ENCODE data around the gene RERE. TPM values are rescaled to one million over a fixed set of nuclear protein-coding genes. Genes with fewer than 3 reads are reported as not detected.

RERE gene
- total and polyA plus RNA-seq, 2 donors (not counting 3 experiments of a cell fraction or from before 2014, with no cell fraction given) = 14.1 to 113 TPM

DNA sequence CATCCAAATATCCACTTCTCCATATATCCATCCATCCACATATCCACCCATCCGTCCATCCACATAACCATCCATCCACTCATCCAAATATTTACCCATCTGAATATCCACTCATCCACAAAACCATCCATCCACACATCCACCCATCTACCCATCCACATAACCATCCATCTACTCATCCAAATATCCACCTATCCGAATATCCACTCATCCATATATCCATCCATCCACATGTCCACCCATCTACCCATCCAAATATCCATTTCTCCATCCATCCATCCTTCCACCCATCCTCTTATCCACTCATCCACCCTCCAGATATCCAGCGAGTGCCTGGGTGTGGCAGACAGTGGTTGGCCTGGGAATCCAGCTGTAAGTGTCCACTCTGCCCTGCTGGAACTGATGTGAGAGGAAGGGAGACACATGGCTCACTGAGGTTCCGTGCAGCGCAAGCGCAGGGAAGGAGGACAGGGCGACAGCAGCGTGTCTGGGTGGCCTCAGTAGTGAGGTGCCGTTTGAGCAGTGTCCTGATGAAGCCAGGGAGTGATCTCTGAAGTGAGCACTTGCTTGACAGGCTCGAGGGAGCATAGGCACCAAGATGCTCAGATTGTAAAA is 472.4 kb downstream of the RERE start:
- H3K4me2 ChIP-seq (ENCODE audit: insufficient read depth, low read length) = no peak overlapping the region
- no peaks in the 10 kb centered on the region for H3K79me2 ChIP-seq (ENCODE audit: control insufficient read depth, insufficient read depth, low read length)
- H4K20me1 ChIP-seq (replicated peaks; ENCODE audit: control insufficient read depth, extremely low read depth, insufficient read depth, low read length) = no peaks in the 10 kb centered on the region
- no peak overlapping the region for H3K27ac ChIP-seq (ENCODE audit: insufficient read depth, low read depth, low read length)
- BruUV-seq (replicated peaks) = no TSS peak
- no peaks in the 10 kb centered on the region for H3K9me3 ChIP-seq (replicated peaks; ENCODE audit: control insufficient read depth, insufficient read depth, low read length)
- ChIA-PET CTCF (interaction anchor here (0.9 to 3.0 kb wide), 3 partner anchors 330 to 362 kb away, joined by 3 to 22 read pairs (median 3); no protein-coding TSS in a partner anchor), POLR2A (no interaction called here)
- no peaks in the 10 kb centered on the region for H3K9me1 ChIP-seq (replicated peaks; ENCODE audit: control insufficient read depth, extremely low read depth, insufficient read depth, low read length)
- H3K4me3 ChIP-seq (replicated peaks in 1 of 3; ENCODE audit: insufficient read depth in 1 of 3, low read depth in 1 of 3, low read length in 3 of 3) = no peak overlapping the region
- DNase-seq (ENCODE audit: low read depth, low spot score) = no peak
- no peaks in the 10 kb centered on the region for H3K36me3 ChIP-seq (ENCODE audit: control insufficient read depth in 2 of 2, extremely low read depth in 1 of 2, insufficient read depth in 2 of 2, low read length in 2 of 2)
- FAIRE-seq = no peak
- H3K9ac ChIP-seq (replicated peaks; ENCODE audit: extremely low read depth, insufficient read depth, low read length) = no peak overlapping the region
- no peak overlapping the region for H2AFZ ChIP-seq (ENCODE audit: low read depth, low read length)
- TF ChIP-seq, protein P1, sequence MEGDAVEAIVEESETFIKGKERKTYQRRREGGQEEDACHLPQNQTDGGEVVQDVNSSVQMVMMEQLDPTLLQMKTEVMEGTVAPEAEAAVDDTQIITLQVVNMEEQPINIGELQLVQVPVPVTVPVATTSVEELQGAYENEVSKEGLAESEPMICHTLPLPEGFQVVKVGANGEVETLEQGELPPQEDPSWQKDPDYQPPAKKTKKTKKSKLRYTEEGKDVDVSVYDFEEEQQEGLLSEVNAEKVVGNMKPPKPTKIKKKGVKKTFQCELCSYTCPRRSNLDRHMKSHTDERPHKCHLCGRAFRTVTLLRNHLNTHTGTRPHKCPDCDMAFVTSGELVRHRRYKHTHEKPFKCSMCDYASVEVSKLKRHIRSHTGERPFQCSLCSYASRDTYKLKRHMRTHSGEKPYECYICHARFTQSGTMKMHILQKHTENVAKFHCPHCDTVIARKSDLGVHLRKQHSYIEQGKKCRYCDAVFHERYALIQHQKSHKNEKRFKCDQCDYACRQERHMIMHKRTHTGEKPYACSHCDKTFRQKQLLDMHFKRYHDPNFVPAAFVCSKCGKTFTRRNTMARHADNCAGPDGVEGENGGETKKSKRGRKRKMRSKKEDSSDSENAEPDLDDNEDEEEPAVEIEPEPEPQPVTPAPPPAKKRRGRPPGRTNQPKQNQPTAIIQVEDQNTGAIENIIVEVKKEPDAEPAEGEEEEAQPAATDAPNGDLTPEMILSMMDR (IDR thresholded peaks at IDR 0.05; ENCODE audit: extremely low read depth in 1 of 2, insufficient read depth in 1 of 2, low read depth in 1 of 2, low read length in 2 of 2) = no peak
- TF ChIP-seq GATA2 (IDR thresholded peaks at IDR 0.05; ENCODE audit: insufficient read depth, insufficient read length, low read depth, low read length) (no peak), POLR2AphosphoS5 (IDR thresholded peaks at IDR 0.05; ENCODE audit: insufficient read depth, low read depth, low read length) (no peak), EZH2 (IDR thresholded peaks at IDR 0.05; ENCODE audit: borderline replicate concordance, low read depth, low read length, severe bottlenecking) (no peak), FOS (IDR thresholded peaks at IDR 0.05; ENCODE audit: borderline replicate concordance, insufficient read depth, low read length) (no peak), JUN (IDR thresholded peaks at IDR 0.05; ENCODE audit: borderline replicate concordance, insufficient read depth, insufficient read length, low read depth) (no peak), MYC (IDR thresholded peaks at IDR 0.05; ENCODE audit: low read depth, low read length) (no peak), MAX (IDR thresholded peaks at IDR 0.05; ENCODE audit: insufficient read depth, insufficient read length) (no peak)
- no peaks in the 10 kb centered on the region for H3K27me3 ChIP-seq (ENCODE audit: control insufficient read depth in 2 of 2, insufficient read depth in 2 of 2, low read length in 2 of 2)
- intact Hi-C loops (cut with micrococcal nuclease) (no loop called here), dilution Hi-C loops (cut with MboI; ENCODE audit: extremely low pct_ligation_motif_present, low sequenced_read_pairs) (no loop called here)
- no peaks in the 10 kb centered on the region for H3K4me1 ChIP-seq (ENCODE audit: control insufficient read depth, extremely low read depth, insufficient read depth, low read length)
